GM19025 (cell line): ENCODE data around the gene IST1.
"Not testable (repeated sequence)": the region's sequence is repeated elsewhere in the genome, so short reads cannot be mapped to it uniquely, and the experiment has no call there.

Experiments used
- ATAC-seq: cut with Tn5 transposase; IDR thresholded peaks from one replicate; pipeline ENCODE4 v1.9.1; 2021; ENCODE audit warnings: mild to moderate bottlenecking, low read depth, moderate library complexity; ENCODE audit not compliant: unreplicated experiment

Gene IST1

DNA sequence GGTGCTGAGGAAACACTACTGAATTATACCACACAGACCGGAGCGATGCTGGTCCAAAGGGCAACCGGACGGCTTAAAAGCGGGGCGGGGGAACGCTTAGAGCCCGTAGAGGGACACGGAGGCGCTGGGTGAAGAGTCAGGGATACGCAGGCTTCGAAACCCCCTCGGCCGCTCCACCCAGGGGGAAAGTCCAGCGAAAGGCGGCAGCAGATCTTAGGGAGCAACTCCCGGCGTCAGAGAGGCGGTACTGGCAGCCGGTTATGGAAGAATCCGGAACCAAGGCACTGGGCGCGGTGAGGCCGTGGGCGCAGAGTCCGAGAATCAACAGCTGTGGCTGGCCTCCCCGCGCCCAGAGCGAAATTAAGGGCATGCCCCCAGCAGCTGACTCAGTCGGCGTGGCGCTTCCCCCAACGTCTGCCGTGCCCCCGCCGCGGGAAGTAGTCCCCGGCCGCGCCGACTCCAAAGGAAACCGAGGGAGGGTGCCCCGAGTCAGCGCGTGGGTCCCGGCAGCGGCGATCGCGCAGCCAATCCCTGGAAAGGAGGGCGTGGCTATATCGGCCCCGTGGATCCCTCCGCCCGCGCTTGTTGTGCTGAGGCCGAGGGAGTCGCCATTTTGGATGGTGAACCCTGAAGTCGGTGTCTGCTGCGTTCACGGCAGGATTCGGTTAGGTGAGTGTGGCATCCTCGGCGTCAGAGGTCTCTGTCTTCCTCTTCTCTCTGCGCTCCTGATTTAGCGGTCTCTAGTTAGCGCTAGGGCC is at the start of gene IST1:
Gene IST1, plus strand, starts transcription at position 611 of the 758 bp plus-strand sequence. CDS start 20,110 bp downstream, outside the sequence.
- ATAC-seq = peak; percentile 85

DNA sequence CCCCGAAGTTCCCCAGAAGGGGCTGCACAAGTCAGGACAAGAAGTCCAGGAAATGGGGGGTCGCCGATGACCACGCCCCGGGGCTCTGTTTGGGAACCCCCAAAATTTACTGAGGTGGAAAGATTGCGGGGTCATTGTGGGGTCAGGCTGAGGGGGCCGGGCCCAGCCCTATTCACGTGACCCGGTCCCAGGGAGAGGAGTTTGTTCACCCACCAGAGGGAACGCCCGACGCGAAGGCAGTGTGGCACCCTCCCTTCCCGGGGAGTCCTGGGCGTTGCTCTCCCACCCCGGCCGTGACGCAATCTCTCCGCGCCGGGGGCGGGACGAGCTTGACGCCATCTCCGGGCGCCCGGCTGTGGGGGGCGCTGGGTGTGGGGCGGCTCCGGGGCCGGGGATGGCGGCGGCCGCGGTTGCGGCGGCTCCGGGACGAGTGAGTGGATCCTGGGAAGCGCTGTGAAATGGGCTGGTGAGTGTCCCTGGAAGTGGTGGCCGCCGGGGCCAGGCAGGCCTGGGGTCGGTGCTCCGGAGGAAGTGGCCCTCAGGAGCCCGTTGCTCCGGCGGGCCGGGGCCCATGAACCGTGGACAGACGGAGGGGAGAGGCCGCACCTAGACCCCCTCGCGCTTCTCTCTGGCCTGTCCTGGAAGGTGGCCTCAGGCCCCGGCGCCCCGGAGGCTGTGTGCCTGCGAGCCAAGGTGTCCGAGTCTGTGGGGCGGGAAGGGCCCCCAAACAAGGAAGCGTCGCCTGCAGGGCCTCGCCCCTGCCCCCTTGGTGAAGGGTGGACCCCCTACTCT is 49.5 kb upstream of the IST1 start, which contains the start of gene ATXN1L:
Gene ATXN1L, plus strand, starts transcription at position 338 of the 792 bp plus-strand sequence. CDS start 3,765 bp downstream, outside the sequence.
- ATAC-seq = peak; percentile 72

DNA sequence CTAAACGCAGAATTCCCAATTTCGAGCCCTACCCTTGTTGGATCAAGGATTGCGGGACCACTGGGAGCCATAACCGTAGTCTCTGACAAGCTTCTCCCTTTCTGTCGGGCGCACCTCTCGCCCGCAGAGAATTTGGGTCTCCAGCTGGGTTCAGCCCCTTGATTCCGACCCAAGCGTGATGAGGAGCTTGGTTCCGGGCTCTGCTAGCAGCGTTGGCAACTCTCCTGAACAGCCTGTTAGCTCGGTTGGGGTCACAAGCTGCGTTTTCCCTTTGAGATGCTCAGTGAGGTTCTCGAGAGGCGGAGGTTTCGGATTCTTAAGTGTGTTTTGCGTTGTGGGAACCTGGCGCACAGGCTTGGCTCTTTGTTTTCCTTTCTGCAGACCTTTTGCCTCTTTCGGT is 48.9 kb upstream of the IST1 start:
- no peak for ATAC-seq

GRCh38 chr16:71847096-71847495 is 48.2 kb upstream of the IST1 start:
- ATAC-seq = no peak

- ATAC-seq = no peak
These were observed 46.7 kb upstream of the IST1 start for GRCh38 chr16:71848622-71849021.

GRCh38 chr16:71851746-71852145 is 43.6 kb upstream of the IST1 start:
- ATAC-seq = no peak

- ATAC-seq = no peak
These were observed 43.2 kb upstream of the IST1 start for GRCh38 chr16:71852158-71852557.

DNA sequence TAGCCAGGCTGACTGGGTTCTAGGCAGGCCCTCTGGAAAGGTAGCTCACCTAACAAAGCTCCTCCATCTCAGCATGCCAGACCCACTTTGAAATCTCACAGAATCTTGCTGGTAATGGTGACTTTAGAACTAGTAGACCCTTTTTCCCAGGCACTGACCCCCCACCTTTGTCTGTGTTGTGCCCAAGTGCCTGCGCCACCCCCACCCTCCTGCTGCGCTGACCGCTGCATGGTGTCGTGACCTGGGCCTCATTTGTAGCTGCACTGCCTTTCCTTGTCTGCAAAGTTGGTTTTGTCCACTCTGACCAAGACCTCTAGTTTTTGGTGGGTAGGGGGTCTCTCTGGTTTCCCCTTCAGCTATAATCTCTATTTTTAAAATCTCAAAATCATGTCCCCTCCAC is 42.8 kb upstream of the IST1 start:
- no peak for ATAC-seq

GRCh38 chr16:71853413-71853812 is 41.9 kb upstream of the IST1 start:
- peak; percentile 63 for ATAC-seq

- ATAC-seq = no peak
These were observed 40.9 kb upstream of the IST1 start for GRCh38 chr16:71854369-71854948.

DNA sequence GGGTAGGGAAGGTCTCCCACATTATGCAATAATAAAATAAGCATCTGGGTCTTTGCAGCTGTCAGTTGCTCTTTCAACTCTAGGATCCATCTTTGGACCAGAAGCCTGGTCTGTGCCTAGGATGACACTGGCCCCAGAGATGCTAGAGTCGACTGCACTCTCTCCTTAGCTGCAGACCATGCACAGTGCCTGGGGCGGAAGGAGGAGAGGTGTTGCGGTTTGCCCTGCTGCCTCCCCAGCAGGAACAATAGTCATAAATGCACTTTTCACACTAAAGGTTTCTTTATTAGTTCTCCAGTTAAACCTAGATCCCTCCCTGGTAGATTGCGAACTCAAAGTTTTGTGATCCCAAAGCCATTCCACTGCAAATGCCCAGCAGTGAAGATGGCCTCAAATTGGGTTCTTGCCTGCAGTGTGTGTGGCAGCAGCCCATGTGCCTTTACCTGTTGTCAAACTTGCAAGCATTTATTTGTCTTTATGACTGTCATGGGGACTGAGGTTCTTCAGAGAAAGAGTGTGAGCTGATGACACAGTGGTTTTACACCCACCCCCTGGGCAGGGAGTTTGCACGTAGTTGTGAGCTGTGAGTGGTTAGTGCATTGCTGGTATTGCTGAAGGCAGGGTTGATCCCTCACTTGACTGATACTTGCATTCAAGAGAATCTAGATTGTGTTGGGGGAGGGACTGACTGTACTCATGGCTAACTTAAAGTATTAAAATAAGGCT is 39.2 kb upstream of the IST1 start:
- no peak for ATAC-seq

GRCh38 chr16:71859762-71860521 is 35.4 kb upstream of the IST1 start:
- ATAC-seq = no peak

DNA sequence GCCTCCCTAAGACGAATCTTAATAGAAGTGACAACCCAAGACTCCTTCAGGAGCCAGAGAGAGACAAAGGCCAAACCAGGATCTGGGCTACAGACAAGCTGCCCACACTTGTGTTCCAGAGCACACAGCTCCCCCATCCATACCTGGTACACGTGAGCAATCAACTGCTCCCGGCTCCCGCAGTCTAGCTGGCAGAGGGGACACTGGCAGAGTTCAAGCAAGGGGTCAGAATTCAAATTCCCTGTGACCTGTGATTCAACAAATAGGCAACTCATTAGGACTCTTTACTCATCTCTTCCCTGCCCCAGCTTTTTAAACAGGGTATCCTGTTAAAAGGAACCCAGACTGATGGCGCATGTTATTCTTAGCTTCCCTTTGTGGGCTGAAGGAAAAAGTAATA is 31.3 kb upstream of the IST1 start:
- no peak for ATAC-seq

GRCh38 chr16:71865173-71865863 is 30.0 kb upstream of the IST1 start:
- ATAC-seq = no peak

GRCh38 chr16:71867175-71867574 is 28.2 kb upstream of the IST1 start:
- ATAC-seq = not testable (repeated sequence)

DNA sequence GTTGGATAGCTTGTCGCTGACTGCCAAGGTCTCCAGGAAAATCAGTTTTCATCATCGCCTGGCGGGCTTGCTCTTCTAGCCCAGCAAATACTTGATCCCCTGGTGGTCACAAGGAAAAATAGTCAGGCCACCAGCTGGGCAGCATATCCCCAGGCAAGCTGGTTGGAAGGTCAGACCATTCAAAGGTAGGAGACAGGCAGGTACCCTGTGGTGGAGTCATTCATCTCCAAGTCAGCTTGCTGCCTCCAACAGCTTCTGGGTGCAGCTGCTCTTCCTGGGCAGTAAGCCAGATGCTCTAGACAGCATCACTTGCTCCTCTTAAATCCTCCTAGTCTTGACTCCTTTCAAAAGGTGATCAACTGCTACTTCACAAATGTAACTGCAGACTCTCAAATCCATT is 27.4 kb upstream of the IST1 start:
- no peak for ATAC-seq

DNA sequence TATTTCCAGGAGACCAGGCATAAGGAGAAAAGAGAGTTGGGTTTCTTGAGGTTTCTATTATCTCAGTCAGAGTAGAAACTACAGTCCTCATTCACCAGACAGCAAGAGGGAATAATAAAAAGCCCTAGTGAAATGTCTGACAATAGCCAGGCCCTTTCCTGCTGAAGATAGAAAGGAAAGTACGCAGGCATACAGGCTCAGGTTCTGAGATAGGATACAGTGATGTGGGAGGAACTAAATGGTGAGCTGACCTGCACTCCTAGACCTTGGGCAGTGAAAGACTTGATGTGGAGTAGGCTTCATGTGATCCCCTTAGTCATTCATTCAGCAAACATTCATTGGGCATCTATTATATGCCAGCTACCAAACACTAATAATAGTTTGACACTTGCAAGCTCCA is 26.2 kb upstream of the IST1 start:
- ATAC-seq = no peak

GRCh38 chr16:71870818-71871217 is 24.5 kb upstream of the IST1 start:
- ATAC-seq = no peak

DNA sequence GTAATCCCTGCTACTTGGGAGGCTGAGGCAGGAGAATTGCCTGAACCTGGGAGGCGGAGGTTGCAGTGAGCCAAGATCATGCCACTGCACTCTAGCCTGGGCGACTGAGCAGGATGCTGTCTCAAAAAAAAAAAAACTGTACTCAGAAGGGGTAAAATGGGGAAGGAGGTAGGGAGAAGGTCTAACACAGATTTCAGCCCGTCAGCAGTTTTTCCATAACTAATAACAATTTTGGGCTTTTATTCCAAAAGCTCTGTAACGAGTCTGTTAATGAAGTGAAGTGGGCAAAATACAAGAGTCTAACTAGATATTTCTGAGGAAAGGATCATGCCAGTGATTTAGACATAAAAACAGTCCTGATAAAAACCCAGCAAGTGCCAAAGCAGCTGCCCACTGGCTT is 22.1 kb upstream of the IST1 start:
- no peak for ATAC-seq
